ENCODE data around the gene SMPDL3A.

The SMPDL3A gene

DNA sequence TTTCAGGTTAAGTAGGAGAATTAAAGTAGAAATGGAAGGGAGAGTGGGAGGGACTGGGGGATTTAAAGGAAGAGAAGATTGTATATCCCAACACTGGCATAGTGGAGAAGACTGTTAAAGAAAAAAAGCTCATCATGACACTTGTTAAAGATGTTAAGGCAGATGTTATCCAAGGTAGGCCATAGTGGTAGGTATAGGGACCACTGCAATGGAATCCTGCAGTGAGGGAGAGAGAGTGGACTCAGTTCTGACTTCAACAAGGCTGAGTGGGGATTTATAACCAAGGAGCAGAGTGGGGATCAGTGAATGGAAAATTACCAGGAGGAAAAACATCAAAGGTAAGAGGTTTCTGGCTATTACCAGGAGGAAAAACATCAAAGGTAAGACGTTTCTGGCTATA, 21.1 kb downstream of the SMPDL3A start:
- H3K9me3 Mint-ChIP-seq = no peaks in the 10 kb centered on the region
- no peak overlapping the region for H3K4me3 Mint-ChIP-seq
- H3K27ac Mint-ChIP-seq = no peak overlapping the region

DNA sequence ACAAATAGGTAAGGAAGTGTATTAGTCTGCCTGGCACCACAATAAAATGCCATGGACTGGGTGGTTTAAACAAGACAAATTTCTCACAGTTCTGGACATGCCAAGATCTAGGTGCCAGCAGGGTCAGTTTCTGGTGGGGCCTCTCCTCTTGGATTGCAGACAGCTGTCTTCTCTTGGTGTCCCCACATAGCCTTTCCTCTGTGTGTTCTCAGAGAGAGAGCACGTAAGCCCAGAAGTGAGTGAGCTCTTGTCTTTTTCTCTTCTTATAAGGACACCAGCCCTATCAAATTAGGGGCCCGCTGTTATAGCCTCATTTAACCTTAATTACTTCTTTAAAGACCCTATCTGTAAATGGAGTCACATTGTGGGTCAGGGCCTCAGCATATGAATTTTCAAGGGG, 28.3 kb downstream of the SMPDL3A start:
- Mint-ChIP-seq H3K36me3 (no peaks in the 10 kb centered on the region), H3K27ac (no peak overlapping the region), H3K4me3 (no peak overlapping the region), H3K27me3 (peaks cover 6% of the 10 kb centered on the region), H3K4me1 (no peaks in the 10 kb centered on the region), H3K9me3 (no peaks in the 10 kb centered on the region)

More for the DNA sequence above, 21.1 kb downstream of the SMPDL3A start:
- no peaks in the 10 kb centered on the region for H3K27me3 Mint-ChIP-seq
- H3K4me1 Mint-ChIP-seq = no peaks in the 10 kb centered on the region
- H3K36me3 Mint-ChIP-seq = no peaks in the 10 kb centered on the region

DNA sequence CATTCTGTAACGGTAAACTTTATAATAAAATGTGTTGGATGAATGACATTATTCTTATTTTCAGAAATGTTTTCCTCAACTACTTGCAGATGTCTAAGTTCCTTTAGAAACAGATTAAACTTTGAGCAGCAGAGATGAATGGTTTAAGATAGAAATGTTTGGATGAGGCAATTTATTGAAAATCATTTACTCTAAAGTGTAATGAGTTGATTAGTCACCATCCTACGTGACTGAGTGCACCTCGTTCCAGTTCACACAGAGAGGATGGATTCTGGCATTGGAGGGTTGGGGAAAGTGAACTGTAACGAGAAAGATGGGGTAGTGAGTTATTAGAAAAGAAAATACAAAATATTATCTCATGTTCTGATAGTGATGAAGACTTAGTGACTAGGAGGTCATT, 28.7 kb downstream of the SMPDL3A start:
- Mint-ChIP-seq H3K9me3 (no peaks in the 10 kb centered on the region), H3K27ac (no peak overlapping the region), H3K27me3 (peaks cover 6% of the 10 kb centered on the region), H3K36me3 (no peaks in the 10 kb centered on the region), H3K4me3 (no peak overlapping the region), H3K4me1 (no peaks in the 10 kb centered on the region)

DNA sequence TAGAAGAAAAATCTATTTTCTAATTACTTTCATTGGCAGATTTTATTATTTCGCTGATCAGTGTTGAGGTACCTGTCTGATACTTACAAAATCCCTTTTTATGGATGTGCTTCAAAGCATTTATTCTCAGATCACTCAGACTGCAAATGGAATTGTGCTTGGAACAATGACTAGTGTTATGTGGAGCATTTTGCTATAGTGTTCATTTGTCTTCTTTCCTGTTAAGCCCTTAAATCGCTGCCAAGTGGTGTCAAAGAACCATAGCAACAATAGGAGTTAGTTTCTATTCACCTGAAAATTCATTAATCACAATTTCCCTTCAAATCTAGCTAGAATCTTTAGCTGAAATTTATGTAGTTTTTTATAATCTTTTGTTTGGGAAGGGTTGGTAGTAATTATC, 29.8 kb downstream of the SMPDL3A start:
- Mint-ChIP-seq H3K27me3 (peaks cover 6% of the 10 kb centered on the region), H3K4me1 (no peaks in the 10 kb centered on the region), H3K9me3 (no peaks in the 10 kb centered on the region), H3K4me3 (no peak overlapping the region), H3K27ac (no peak overlapping the region), H3K36me3 (no peaks in the 10 kb centered on the region)

DNA sequence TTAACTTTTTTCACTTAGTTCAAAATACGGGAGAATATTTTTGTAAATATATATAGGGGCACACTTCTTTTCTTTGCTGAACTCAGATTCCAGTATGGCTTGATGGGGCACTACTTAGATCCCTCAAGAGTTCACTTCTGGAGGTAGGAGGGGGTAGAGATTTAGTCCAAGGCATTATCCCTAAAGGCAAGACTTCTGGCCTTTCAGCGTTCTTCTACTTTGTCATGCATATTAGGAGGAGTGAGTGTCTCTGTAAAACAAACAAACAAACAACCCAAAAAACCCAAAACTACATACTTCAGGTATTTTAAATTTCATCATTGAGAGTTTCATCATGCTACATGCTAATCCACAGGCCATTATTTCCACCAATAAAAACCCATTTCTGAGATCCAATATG, 32.0 kb downstream of the SMPDL3A start:
- H3K36me3 Mint-ChIP-seq = no peaks in the 10 kb centered on the region
- H3K4me3 Mint-ChIP-seq = no peak overlapping the region
- H3K4me1 Mint-ChIP-seq = no peaks in the 10 kb centered on the region
- H3K27ac Mint-ChIP-seq = no peak overlapping the region
- peaks cover 9% of the 10 kb centered on the region for H3K27me3 Mint-ChIP-seq
- H3K9me3 Mint-ChIP-seq = no peaks in the 10 kb centered on the region

DNA sequence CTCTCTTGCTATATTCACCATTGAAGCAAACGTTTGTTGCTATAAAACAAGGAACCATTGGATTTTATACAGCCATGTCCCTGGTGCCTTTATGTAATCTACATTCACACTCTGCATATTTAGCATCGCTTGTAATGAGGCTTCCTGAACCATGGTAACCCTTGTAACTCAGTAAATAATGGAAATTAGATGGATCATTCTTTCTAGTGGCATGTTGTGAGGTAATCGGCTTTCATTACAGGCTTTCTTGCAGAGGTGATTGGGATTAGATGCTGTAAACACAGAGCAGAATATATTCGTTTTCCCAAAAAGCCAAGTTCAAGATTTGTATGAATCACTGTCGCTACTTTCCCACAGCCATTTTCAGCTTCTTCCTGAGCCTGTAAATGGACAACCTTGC, 36.1 kb downstream of the SMPDL3A start:
- Mint-ChIP-seq H3K9me3 (no peaks in the 10 kb centered on the region), H3K27ac (no peak overlapping the region), H3K4me3 (no peak overlapping the region), H3K4me1 (no peaks in the 10 kb centered on the region), H3K27me3 (peaks cover 6% of the 10 kb centered on the region), H3K36me3 (no peaks in the 10 kb centered on the region)

DNA sequence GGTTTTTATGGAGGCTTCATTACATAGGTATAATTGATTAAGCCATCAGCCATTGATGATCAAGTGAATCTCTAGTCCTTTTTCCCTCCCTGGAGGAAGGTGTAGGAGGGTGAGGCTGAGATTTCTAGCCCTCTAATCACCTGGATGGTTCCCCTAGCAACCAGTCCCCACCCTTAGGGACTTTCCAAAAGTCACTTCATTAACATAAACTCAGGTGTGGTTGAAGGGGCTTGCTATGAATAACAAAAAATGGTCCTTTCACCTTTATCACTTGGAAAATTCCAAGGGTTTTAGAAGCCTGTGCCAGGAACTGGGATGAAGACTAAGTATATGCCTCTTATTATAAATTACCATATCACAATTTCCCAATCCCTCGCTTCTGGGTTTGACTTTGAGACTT, 40.4 kb downstream of the SMPDL3A start:
- Mint-ChIP-seq H3K4me3 (no peak overlapping the region), H3K27ac (no peak overlapping the region), H3K4me1 (no peaks in the 10 kb centered on the region), H3K9me3 (no peaks in the 10 kb centered on the region), H3K36me3 (no peaks in the 10 kb centered on the region), H3K27me3 (peaks cover 5% of the 10 kb centered on the region)

DNA sequence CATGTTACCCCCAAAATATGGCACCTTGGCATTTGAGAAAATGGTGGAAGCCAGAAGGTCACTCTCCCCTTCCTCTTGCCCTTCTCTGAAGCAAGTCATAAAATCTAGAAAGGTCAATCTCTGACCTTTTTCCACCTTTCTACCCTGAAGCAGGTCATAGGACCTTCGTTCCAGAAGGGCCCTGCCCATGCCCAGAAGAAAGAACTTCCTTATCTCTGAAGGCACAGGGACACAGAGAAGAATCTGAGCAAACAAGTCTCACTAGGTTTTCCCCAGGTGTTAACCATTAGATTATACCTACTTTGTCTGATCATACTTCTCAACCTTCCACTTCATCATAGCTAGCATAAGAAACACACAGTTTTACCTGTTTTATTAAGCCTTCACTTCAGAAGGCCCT, 42.5 kb downstream of the SMPDL3A start:
- no peaks in the 10 kb centered on the region for H3K36me3 Mint-ChIP-seq
- no peak overlapping the region for H3K4me3 Mint-ChIP-seq
- no peak overlapping the region for H3K27ac Mint-ChIP-seq
- no peaks in the 10 kb centered on the region for H3K4me1 Mint-ChIP-seq
- peaks cover 6% of the 10 kb centered on the region for H3K27me3 Mint-ChIP-seq
- H3K9me3 Mint-ChIP-seq = no peaks in the 10 kb centered on the region

DNA sequence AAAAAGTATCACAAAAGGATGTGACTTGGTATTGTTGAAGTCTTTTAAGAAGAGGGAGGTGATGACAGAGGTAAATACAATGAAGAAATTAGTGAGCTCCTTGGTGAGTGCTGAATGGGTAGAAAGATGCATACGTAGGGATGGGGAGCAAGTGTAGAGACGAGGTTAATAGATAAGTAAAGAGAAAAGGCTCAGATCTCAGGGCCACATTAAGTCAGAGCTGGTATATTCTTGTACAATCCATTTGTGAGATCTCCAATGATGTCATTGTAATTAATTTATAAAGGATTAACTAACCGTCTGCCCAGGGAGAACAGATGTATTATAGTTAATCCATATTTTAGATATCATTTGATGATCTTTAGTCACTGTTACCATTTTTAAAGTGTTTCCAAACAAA, 43.4 kb downstream of the SMPDL3A start:
- no peaks in the 10 kb centered on the region for H3K36me3 Mint-ChIP-seq
- H3K4me1 Mint-ChIP-seq = no peaks in the 10 kb centered on the region
- H3K4me3 Mint-ChIP-seq = no peak overlapping the region
- peaks cover 6% of the 10 kb centered on the region for H3K27me3 Mint-ChIP-seq
- no peaks in the 10 kb centered on the region for H3K9me3 Mint-ChIP-seq
- H3K27ac Mint-ChIP-seq = no peak overlapping the region

DNA sequence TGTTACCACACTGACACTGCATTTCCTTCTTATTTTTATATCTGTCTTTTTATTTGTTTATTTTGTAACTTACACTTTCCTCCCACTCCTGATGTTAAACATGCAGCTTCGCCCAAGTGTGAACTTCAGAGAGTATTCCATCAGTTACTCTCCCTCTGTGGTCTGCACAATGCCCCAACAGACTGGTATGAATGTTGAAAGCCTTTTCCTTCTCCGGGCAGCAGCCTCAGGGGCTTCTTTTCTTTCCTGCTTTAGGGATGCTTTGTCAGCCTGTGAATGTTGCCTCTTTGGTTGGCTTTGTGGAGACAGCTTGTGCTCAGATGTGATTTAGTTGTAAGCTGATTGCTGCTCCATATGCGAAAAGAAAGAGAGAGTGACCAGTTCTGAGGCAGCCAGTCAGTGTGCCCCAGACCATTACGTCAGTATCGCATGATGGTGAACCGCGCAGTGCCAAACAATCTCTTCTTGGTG, 44.0 kb downstream of the SMPDL3A start:
- no peak overlapping the region for H3K27ac Mint-ChIP-seq
- peaks cover 6% of the 10 kb centered on the region for H3K27me3 Mint-ChIP-seq
- H3K4me1 Mint-ChIP-seq = no peaks in the 10 kb centered on the region
- no peak overlapping the region for H3K4me3 Mint-ChIP-seq
- H3K9me3 Mint-ChIP-seq = no peaks in the 10 kb centered on the region
- H3K36me3 Mint-ChIP-seq = no peaks in the 10 kb centered on the region

DNA sequence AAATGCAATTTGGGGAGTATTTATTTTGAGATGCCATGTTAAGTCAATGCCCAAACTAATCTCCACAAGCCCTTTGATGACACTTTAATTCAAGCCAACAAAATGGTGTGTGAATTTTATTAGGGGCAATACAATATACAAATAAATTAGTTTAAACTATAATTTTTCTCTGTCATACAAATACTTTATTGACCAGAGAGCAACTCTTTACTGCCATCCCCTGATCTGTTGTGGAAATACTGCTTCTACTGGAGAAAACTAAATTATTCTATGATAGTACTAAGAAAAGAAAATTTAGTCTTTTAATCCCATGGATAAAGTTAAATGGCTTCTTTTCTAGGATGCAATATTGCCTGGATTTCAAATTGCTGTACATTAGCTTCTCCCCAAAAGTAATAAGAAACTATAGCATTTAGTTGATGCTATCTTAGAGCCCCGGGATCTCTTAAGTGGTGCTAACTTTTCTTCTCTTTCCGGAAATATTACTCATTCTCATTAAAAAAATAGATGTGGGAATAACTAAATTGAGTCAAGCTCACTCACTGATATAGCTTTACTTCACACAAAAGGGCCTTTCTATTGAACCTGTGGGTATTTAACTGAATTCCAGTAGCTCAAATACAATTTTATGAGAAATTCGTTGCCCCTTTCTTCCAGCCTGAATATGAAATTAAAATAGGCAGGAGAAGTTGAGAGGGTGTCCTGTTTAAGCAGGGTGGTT, 49.2 kb downstream of the SMPDL3A start:
- Mint-ChIP-seq H3K4me1 (no peaks in the 10 kb centered on the region), H3K36me3 (no peaks in the 10 kb centered on the region), H3K27ac (no peak overlapping the region)

DNA sequence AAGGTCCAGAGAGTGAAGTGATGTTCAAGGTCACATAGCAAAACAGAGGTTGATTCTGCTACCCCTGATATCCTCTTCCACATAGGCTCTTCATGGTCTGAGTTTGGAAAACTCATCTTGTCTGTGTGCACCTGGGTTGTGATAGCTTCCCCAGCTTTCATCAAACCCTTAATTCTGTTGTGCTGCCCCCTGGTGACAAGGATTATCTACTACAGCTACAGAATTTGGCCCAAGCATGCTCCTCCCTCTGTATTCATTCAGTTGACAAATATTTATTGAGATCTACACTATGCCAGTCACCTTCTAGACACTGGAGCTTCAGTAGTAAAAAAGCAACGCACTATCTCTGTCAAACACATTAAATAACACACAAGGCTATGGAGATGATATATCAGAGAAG, 50.4 kb downstream of the SMPDL3A start:
- no peak overlapping the region for H3K4me3 Mint-ChIP-seq
- no peaks in the 10 kb centered on the region for H3K9me3 Mint-ChIP-seq
- H3K27me3 Mint-ChIP-seq = peaks cover 7% of the 10 kb centered on the region

More for the DNA sequence above, 49.2 kb downstream of the SMPDL3A start:
- Mint-ChIP-seq H3K9me3 (no peaks in the 10 kb centered on the region), H3K27me3 (peaks cover 7% of the 10 kb centered on the region), H3K4me3 (no peak overlapping the region)

DNA sequence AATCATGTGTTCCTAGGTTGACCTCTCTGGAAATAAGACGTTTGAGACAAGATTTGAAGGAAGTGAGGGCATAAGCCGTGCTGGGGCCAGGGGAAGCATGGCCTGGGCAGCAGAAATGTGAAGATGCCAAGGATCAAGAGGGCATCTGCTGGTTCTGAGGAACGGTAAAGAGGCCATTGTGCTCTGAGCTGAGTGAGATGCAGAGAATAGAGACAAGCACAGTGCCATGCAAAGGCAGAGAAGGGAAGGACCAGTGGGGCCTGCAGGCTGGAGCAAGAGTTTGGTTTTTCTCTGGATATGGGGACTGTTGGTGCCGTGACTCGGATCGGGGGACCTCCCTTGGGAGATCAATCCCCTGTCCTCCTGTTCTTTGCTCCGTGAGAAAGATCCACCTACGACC, 50.8 kb downstream of the SMPDL3A start:
- H3K36me3 Mint-ChIP-seq = no peaks in the 10 kb centered on the region
- no peak overlapping the region for H3K4me3 Mint-ChIP-seq
- H3K4me1 Mint-ChIP-seq = no peaks in the 10 kb centered on the region
- no peak overlapping the region for H3K27ac Mint-ChIP-seq
- H3K27me3 Mint-ChIP-seq = peaks cover 7% of the 10 kb centered on the region
- H3K9me3 Mint-ChIP-seq = no peaks in the 10 kb centered on the region

More for the DNA sequence above, 50.4 kb downstream of the SMPDL3A start:
- H3K36me3 Mint-ChIP-seq = no peaks in the 10 kb centered on the region
- H3K27ac Mint-ChIP-seq = no peak overlapping the region
- H3K4me1 Mint-ChIP-seq = no peaks in the 10 kb centered on the region

DNA sequence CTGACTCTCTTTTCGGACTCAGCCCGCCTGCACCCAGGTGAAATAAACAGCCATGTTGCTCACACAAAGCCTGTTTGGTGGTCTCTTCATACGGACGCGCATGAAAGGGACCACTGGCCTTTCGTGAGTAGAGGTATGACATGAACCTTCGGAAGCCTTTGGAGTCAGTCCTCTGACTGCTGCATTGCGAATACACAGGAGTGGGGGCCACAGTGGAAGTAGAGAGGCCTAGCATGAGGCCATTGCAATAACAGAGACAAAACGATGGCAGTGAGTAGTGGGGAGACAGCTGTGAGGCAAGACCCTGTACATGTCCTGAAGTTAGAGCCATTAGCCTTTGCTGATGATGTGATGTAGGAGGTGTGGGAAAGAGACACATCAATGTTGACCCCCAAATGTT, 56.4 kb downstream of the SMPDL3A start:
- no peaks in the 10 kb centered on the region for H3K4me1 Mint-ChIP-seq
- H3K9me3 Mint-ChIP-seq = no peaks in the 10 kb centered on the region
- no peaks in the 10 kb centered on the region for H3K36me3 Mint-ChIP-seq
- H3K27ac Mint-ChIP-seq = no peak overlapping the region
- H3K27me3 Mint-ChIP-seq = peaks cover 2% of the 10 kb centered on the region
- H3K4me3 Mint-ChIP-seq = no peak overlapping the region

DNA sequence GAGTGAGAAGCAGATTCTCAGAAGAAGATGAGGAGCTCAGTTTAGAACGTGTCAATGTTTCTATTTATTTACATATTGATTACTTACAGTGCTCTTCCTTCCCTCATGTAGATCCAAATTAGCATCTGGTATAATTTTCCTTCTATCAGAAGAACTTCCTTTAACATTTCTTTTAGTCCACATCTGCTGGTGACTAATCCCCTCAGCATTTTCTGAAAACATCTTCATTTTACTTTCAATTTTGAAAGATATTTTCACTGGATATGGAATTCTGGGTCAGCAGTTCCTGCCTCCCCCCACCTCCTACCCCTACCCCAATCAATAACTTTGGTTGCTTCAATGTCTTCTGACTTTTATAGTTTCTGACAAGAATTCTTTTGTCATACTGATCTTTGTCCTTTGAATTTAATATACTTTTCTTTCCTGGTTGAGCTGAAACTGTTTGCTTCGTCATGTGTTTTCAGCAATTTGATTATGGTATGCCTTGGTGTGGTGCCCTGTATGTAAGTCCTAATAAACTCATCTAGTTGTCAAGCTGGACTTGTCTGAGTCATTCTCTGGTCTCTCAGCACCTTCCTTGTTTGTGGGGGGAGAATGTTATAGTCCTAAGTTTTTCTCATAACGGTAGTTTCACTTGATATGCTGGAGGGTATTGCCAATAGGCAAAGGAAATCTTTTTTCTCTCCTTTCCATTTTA, 57.0 kb downstream of the SMPDL3A start:
- Mint-ChIP-seq H3K27ac (no peak overlapping the region), H3K36me3 (no peaks in the 10 kb centered on the region), H3K4me3 (no peak overlapping the region), H3K27me3 (peaks cover under 1% of the 10 kb centered on the region), H3K4me1 (no peaks in the 10 kb centered on the region), H3K9me3 (no peaks in the 10 kb centered on the region)

DNA sequence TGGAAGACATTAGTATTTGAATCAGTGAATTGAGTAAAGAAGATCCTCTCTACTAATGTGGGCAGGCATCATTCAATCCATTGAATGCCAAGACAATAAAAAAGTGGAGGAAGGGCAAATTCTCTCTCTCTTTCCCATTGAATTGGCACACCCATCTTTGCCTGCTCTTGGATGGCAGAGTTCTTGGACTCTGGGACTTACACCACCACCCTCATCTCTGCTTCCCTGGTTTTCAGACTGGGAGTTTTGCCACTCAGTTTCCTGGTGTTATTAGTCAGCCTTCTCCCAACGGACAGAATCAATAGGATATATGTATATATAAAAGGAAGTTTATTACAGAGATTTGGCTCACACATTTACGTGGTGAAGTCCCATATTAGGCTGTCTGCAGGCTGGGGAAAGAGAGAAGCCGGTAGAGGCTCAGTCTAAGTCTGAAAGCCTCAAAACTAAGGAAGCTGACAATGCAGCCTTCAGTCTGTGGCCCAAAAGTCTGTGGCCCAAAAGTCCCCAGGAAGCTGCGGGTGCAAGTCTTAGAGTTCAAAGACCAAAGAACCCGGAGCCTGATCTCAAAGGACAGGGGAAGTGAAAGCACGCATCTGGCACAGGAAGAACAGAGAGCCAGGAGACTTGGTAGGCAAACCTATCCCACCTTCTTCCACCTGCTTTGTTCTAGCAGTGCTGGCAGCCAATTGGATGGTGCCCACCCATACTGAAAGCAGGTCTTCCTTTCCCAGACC, 64.4 kb downstream of the SMPDL3A start:
- H3K4me3 Mint-ChIP-seq = no peak overlapping the region
- no peaks in the 10 kb centered on the region for H3K9me3 Mint-ChIP-seq
- no peak overlapping the region for H3K27ac Mint-ChIP-seq
- H3K27me3 Mint-ChIP-seq = peaks cover 6% of the 10 kb centered on the region
- H3K4me1 Mint-ChIP-seq = no peaks in the 10 kb centered on the region
- no peaks in the 10 kb centered on the region for H3K36me3 Mint-ChIP-seq
